GM04503 (cell line): Measurements from ENCODE around the gene ADAMTS2.

Source experiments
- DNase-seq: peaks from one replicate; pipeline ENCODE4 v3.0.0-alpha.2; 2012; ENCODE audit warnings: low read depth

Gene ADAMTS2

GRCh38 chr5:179254638-179255271, 90.5 kb downstream of the ADAMTS2 start:
- DNase-seq = no peak

- DNase-seq = no peak
Measured at GRCh38 chr5:179253730-179254129, 91.5 kb downstream of the ADAMTS2 start.

- DNase-seq = no peak
Measured at GRCh38 chr5:179251276-179251969, 93.8 kb downstream of the ADAMTS2 start.

GRCh38 chr5:179250561-179251225, 94.6 kb downstream of the ADAMTS2 start:
- no peak for DNase-seq

GRCh38 chr5:179246227-179246626, 99.0 kb downstream of the ADAMTS2 start:
- no peak for DNase-seq

- no peak for DNase-seq
Measured at GRCh38 chr5:179245031-179245430, 100.2 kb downstream of the ADAMTS2 start.

- DNase-seq = no peak
Measured at GRCh38 chr5:179244044-179244443, 101.2 kb downstream of the ADAMTS2 start.

GRCh38 chr5:179243333-179243732, 101.9 kb downstream of the ADAMTS2 start:
- DNase-seq = no peak

GRCh38 chr5:179242676-179243075, 102.6 kb downstream of the ADAMTS2 start:
- no peak for DNase-seq

GRCh38 chr5:179241764-179242370, 103.4 kb downstream of the ADAMTS2 start:
- DNase-seq = no peak

- no peak for DNase-seq
Measured at GRCh38 chr5:179241175-179241574, 104.1 kb downstream of the ADAMTS2 start.

- no peak for DNase-seq
Measured at GRCh38 chr5:179240561-179240960, 104.7 kb downstream of the ADAMTS2 start.

GRCh38 chr5:179239256-179240135, 105.8 kb downstream of the ADAMTS2 start:
- no peak for DNase-seq

GRCh38 chr5:179238628-179238970, 106.7 kb downstream of the ADAMTS2 start:
- no peak for DNase-seq

GRCh38 chr5:179237770-179238627, 107.3 kb downstream of the ADAMTS2 start:
- no peak for DNase-seq

GRCh38 chr5:179235416-179236400, 109.6 kb downstream of the ADAMTS2 start:
- no peak for DNase-seq

- DNase-seq = no peak
Measured at GRCh38 chr5:179234563-179235135, 110.6 kb downstream of the ADAMTS2 start.

GRCh38 chr5:179233909-179234562, 111.2 kb downstream of the ADAMTS2 start:
- no peak for DNase-seq
